ENCODE measurements around the gene EPS15.
"Not testable (repeated sequence)": the region's sequence is repeated elsewhere in the genome, so short reads cannot be mapped to it uniquely, and the experiment has no call there.

EPS15 gene

GRCh38 chr1:51489472-51489871 is 29.6 kb downstream of the EPS15 start:
- Histone ChIP-seq H3K4me3 (ENCODE audit: low read depth, low read length) (no peak overlapping the region), H3K9me3 (ENCODE audit: severe bottlenecking) (no peaks in the 10 kb centered on the region), H3K36me3 (no peaks in the 10 kb centered on the region), H3K27ac (no peak overlapping the region), H3K27me3 (ENCODE audit: insufficient read depth, low read depth, severe bottlenecking) (no peaks in the 10 kb centered on the region)
- no peak for DNase-seq
- no peak for TF ChIP-seq CTCF (IDR thresholded peaks at IDR 0.05; ENCODE audit: low read depth, low read length)

- Histone ChIP-seq H3K27ac (no peak overlapping the region), H3K9me3 (ENCODE audit: severe bottlenecking) (no peaks in the 10 kb centered on the region)
These were observed 30.6 kb downstream of the EPS15 start for GRCh38 chr1:51488372-51489050.

GRCh38 chr1:51487628-51488027 is 31.4 kb downstream of the EPS15 start:
- Histone ChIP-seq H3K4me3 (ENCODE audit: low read depth, low read length) (no peak overlapping the region), H3K27ac (no peak overlapping the region), H3K9me3 (ENCODE audit: severe bottlenecking) (no peaks in the 10 kb centered on the region), H3K36me3 (no peaks in the 10 kb centered on the region), H3K27me3 (ENCODE audit: insufficient read depth, low read depth, severe bottlenecking) (no peaks in the 10 kb centered on the region)
- TF ChIP-seq CTCF (IDR thresholded peaks at IDR 0.05; ENCODE audit: low read depth, low read length) = no peak
- DNase-seq = no peak

More at GRCh38 chr1:51488372-51489050, 30.6 kb downstream of the EPS15 start:
- no peak for TF ChIP-seq CTCF (IDR thresholded peaks at IDR 0.05; ENCODE audit: low read depth, low read length)
- no peaks in the 10 kb centered on the region for H3K27me3 ChIP-seq (ENCODE audit: insufficient read depth, low read depth, severe bottlenecking)
- no peak overlapping the region for H3K4me3 ChIP-seq (ENCODE audit: low read depth, low read length)
- DNase-seq = no peak
- no peaks in the 10 kb centered on the region for H3K36me3 ChIP-seq

- Histone ChIP-seq H3K36me3 (peaks cover 1% of the 10 kb centered on the region; the same call in 1 of the 2 replicates), H3K4me3 (ENCODE audit: low read depth, low read length) (no peak overlapping the region), H3K27ac (no peak overlapping the region), H3K9me3 (ENCODE audit: severe bottlenecking) (no peaks in the 10 kb centered on the region), H3K27me3 (ENCODE audit: insufficient read depth, low read depth, severe bottlenecking) (no peaks in the 10 kb centered on the region)
- no peak for DNase-seq
- no peak for TF ChIP-seq CTCF (IDR thresholded peaks at IDR 0.05; ENCODE audit: low read depth, low read length)
These were observed 34.5 kb downstream of the EPS15 start for GRCh38 chr1:51484591-51484990.

GRCh38 chr1:51482881-51483280 is 36.2 kb downstream of the EPS15 start:
- Histone ChIP-seq H3K36me3 (peaks cover 4% of the 10 kb centered on the region; the same call in 1 of the 2 replicates), H3K9me3 (ENCODE audit: severe bottlenecking) (no peaks in the 10 kb centered on the region), H3K27me3 (ENCODE audit: insufficient read depth, low read depth, severe bottlenecking) (no peaks in the 10 kb centered on the region), H3K4me3 (ENCODE audit: low read depth, low read length) (no peak overlapping the region), H3K27ac (no peak overlapping the region)
- no peak for DNase-seq
- TF ChIP-seq CTCF (IDR thresholded peaks at IDR 0.05; ENCODE audit: low read depth, low read length) = no peak

- not testable (repeated sequence) for H3K27ac ChIP-seq; DNase-seq; H3K9me3 ChIP-seq (ENCODE audit: severe bottlenecking); H3K27me3 ChIP-seq (ENCODE audit: insufficient read depth, low read depth, severe bottlenecking); H3K4me3 ChIP-seq (ENCODE audit: low read depth, low read length); H3K36me3 ChIP-seq
These were observed 44.0 kb downstream of the EPS15 start for GRCh38 chr1:51474832-51475620.

Data from WERI-Rb-1 (cell line).